Skeletal muscle cell (primary cell): ENCODE data around the gene GINM1.

ENCODE experiments used
- DNase-seq: peaks from one replicate; pipeline ENCODE4 v3.0.0-alpha.2; 2010; ENCODE audit warnings: low read depth
- H3K4me3 ChIP-seq: 2 replicates; pipeline ENCODE4 v1.5.1; 2011; ENCODE audit warnings: low read depth, mild to moderate bottlenecking, control low read depth, low read length, moderate library complexity

GINM1 gene

GRCh38 chr6:149565527-149566409, at the start of gene GINM1:
Gene GINM1, plus strand, starts transcription at chr6:149566375. Its CDS starts 40 bp downstream, at chr6:149566415.
- peak within 1 kb of the TSS; percentile 83 for H3K4me3 ChIP-seq
- peak; percentile 77 for DNase-seq

- H3K4me3 ChIP-seq: no peak overlapping the region
- DNase-seq: no peak
These were observed 36.5 kb upstream of the GINM1 start for GRCh38 chr6:149529650-149530049.

GRCh38 chr6:149534742-149535141, 31.4 kb upstream of the GINM1 start:
- DNase-seq: no peak
- no peak overlapping the region for H3K4me3 ChIP-seq

GRCh38 chr6:149541139-149541538, 25.0 kb upstream of the GINM1 start:
- no peak overlapping the region for H3K4me3 ChIP-seq
- no peak for DNase-seq

- DNase-seq: no peak
- peak overlapping the region; percentile 92 for H3K4me3 ChIP-seq
These were observed 21.4 kb upstream of the GINM1 start for GRCh38 chr6:149544646-149545257.

- H3K4me3 ChIP-seq: peak overlapping the region; percentile 92
- DNase-seq: peak; percentile 37
These were observed 20.9 kb upstream of the GINM1 start for GRCh38 chr6:149545258-149545753.

- peak within 1 kb of the TSS; percentile 92 for H3K4me3 ChIP-seq
These were observed 20.3 kb upstream of the GINM1 start, which contains the start of gene PPIL4 for GRCh38 chr6:149545754-149546471. Gene PPIL4, minus strand, starts transcription at chr6:149546043. Its CDS starts 38 bp downstream, at chr6:149546005.

GRCh38 chr6:149551920-149552319, 14.3 kb upstream of the GINM1 start:
- no peak overlapping the region for H3K4me3 ChIP-seq
- no peak for DNase-seq

More at GRCh38 chr6:149545754-149546471, 20.3 kb upstream of the GINM1 start, which contains the start of gene PPIL4:
- DNase-seq: peak; percentile 87

GRCh38 chr6:149558029-149558428, 8.1 kb upstream of the GINM1 start:
- no peak overlapping the region for H3K4me3 ChIP-seq
- no peak for DNase-seq

- DNase-seq: no peak
- H3K4me3 ChIP-seq: no peak overlapping the region
These were observed 6.8 kb upstream of the GINM1 start for GRCh38 chr6:149559389-149559788.

GRCh38 chr6:149560736-149561135, 5.4 kb upstream of the GINM1 start:
- no peak overlapping the region for H3K4me3 ChIP-seq
- DNase-seq: no peak

- DNase-seq: peak; percentile 54
- H3K4me3 ChIP-seq: no peak overlapping the region
These were observed 2.8 kb upstream of the GINM1 start for GRCh38 chr6:149563203-149563927.

- no peak overlapping the region for H3K4me3 ChIP-seq
- no peak for DNase-seq
These were observed 2.2 kb upstream of the GINM1 start for GRCh38 chr6:149563928-149564325.

- peak overlapping the region; percentile 83 for H3K4me3 ChIP-seq
- DNase-seq: no peak
These were observed 427 bp downstream of the GINM1 start for GRCh38 chr6:149566410-149567193.

- no peak for DNase-seq
- H3K4me3 ChIP-seq: peak overlapping the region; percentile 83
These were observed 1.0 kb downstream of the GINM1 start for GRCh38 chr6:149567194-149567586.

- no peak overlapping the region for H3K4me3 ChIP-seq
- DNase-seq: no peak
These were observed 1.9 kb downstream of the GINM1 start for GRCh38 chr6:149567945-149568585.

- no peak for DNase-seq
- no peak overlapping the region for H3K4me3 ChIP-seq
These were observed 14.7 kb downstream of the GINM1 start for GRCh38 chr6:149580880-149581279.

GRCh38 chr6:149581349-149581748, 15.2 kb downstream of the GINM1 start:
- no peak for DNase-seq
- H3K4me3 ChIP-seq: no peak overlapping the region
